Stimulated activated CD8-positive, alpha-beta memory T cell treated with anti-CD3 and anti-CD28 coated beads, Interleukin-4, amount 100 ng/mL, for 1 hour (primary cell): ENCODE data around the gene MED12L.

Experiments used
- DNase-seq, 2 donors: peaks; one replicate each; pipeline ENCODE4 v3.0.0-alpha.2; 2020; ENCODE audit warnings: low read depth in 2 of 2, low spot score in 1 of 2

The MED12L gene

DNA sequence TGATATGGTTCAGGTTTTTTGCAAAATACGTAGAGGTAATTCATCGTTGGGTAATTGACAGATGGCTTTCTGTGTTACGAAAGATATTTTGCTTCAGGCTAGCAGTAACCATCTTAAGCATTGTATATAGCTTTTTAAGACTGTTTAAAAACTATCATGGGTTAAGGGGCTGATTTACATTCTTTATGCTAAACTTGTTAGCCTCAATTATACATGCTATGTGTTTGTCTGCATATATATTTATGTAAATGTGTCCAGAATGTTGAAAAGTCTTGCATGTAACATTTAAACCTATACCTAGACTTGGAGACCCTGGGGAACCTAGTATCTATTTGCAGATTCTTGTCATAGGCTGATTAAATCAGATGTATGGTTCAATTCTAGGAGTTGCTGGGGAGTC is 204.0 kb downstream of the MED12L start:
- no peak for DNase-seq

DNA sequence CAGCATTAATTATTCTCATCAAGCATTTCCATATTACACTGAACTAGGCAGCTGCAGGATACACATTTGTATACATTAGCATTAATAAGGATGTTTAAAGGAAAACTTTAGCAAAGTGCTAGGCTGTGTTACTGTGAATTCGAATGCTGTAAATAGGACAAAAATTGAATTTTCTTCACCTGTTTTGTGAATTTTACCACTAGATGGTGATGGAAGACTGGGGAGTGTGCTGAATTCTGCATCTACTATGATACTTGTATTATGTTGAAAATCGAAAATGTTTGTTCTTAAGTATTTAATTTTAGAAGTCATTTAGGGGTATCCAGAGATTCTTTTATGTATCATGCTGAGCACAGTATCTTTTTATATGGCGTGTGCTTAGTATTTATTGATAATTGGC is 205.2 kb downstream of the MED12L start:
- no peak for DNase-seq

DNA sequence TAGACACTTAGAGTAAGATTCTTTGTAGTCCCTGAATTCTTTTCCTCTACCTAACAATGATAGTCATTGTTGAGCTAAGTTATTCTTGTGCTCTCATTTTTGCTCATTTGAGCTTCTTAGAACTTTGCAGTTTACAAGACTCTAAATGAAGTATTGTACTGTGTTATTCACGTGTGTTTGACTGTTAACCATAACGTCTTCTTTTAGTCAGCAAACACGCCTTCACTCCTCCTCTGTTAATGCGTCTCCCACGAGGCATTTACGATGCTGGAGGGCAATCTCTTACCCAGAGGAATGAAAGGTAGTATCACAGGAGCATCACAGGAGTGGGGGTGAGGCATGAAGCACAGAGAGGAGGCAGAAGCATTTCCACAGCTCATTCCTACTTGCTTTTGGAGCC is 207.7 kb downstream of the MED12L start:
- DNase-seq = no peak

DNA sequence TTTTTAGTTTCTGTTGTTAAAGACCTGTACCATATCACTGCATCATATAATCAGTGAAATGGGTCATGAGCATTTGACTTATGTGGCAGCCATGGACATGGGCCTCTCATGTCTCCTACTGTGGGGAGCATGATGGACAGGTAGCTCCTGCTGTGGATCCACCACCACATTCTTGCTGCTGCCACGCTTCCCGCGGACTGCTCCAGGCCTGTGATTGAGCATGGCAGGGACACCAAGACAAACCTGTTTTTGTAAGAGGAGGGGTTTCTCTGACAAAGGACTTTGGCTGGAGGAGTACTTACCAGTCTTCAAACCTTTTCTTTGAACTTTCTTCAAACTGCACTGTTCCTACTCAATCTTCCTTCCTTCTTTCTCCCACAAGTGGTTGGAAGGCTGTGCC is 210.8 kb downstream of the MED12L start:
- DNase-seq = no peak

DNA sequence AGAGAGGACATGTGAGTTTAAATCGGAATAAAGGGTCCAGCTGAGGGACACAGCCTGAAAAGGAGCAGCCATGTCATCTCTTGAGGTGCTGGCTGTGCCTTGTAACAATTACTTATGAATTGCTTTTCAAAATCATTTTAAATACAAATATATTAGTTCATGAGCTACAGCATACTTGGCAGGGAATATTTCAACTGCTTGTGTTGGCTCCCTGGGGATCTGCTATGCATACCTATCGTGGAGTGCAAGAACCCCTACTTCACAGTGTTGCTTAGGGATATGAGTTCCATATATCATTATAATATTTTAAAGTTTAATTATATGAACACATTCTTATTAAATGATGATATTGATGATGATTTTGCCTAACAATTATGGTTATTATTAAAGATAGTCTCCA is 212.0 kb downstream of the MED12L start:
- no peak for DNase-seq

DNA sequence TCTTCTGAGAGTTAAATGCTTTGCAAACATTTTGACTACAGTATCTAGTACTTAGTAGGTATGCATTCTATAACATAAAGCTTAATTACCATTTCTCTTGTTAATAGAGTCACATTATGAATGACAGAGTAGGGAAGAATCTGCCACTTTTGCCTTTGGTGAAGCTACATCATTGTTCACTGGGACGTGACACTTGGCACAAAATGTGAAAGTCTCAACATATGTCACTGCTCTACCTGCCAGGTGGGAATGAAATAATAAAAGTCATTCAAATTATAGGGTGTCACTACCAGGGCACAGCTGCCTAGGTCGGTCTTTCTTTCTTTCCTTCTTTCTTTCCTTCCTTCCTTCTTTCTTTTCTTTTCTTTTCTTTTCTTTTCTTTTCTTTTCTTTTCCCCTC is 213.5 kb downstream of the MED12L start:
- no peak for DNase-seq

DNA sequence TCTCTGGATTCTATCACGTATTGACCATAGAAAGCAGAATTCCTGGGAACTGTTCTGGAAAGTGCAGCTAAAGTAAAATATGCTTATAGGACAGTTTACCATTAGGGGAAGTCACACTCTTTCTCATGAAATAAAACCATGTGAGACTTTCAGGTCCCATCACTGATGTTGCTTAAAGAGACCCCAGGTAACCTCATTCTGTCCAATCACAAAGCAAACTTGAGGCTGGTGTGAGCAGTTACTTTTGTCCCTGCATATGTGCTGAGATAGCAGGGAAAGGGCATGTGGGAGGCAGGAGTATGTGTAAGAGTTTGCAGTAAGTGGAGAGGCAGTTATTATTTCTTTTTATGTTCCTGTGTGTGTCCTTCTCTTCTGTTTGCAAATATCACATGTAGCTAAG is 215.1 kb downstream of the MED12L start:
- DNase-seq = no peak

DNA sequence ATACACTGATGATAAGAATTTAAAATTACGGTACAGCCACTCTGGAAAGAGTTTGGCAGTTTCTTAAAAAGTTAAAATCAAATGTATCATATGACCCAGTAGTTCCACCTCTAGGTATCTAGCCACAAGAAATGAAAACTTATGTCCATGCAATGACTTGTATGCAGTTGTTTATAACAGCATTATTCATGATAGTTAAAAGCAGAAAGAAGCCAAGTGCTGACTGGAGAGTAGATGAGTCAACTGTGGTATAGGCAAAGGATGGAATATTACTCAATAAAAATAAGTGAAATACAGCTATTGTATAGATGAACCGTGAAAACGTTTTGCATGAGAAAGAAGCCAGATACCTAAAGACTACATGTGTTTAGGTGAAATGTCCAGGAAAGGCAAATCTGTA is 216.3 kb downstream of the MED12L start:
- no peak for DNase-seq

DNA sequence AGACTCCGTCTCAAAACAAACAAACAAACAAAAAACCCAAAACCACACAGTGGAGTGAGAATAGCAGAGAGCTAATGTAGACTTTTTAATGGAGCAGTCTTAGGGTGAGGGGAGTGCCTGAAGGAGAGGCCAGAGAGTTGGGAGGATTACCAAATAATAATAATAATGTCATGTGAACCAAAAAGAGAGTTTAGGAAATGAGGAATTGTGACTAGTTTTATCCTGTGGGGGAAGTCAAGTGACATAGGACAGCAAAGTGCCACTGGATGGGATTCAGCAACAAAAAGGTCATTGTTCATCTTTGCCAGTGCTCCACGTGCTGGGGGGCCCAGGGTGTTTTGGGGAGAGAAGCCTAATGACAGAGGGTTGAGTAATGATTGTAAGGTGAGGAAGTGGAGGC is 218.3 kb downstream of the MED12L start:
- no peak for DNase-seq

DNA sequence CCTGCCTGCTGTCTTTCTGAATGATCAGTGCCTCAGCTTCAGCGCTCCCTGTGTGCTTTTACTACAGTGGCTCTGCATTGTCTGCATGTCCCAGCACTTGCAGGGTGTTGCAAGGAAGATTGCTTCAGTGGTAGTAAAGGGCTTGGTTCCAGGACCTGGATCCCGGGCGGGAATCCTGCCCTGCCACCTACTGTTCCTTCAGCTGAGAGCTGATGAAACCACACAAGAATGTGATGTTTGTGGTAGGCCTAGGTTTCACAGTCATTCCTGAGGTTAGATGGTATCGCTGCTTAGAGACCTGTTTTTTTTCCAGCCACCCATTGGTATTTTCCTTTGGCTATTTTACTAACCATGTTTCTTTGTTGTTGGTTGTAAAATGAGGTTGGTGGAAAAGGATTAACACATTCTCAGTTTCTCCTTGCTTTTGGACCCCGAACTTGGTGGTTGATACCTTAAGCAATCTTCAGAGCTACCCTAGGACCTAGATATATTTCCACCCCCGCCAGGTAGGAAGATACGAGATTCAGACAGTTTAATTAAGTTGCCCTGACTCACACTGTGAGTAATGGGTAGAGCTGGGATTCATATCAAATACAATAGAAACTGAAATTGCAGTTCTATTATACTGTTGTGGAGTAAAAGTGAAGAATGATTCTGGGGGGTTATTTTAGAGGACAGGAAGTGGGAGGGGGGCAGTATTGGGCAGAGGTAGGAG is 219.8 kb downstream of the MED12L start:
- no peak for DNase-seq

DNA sequence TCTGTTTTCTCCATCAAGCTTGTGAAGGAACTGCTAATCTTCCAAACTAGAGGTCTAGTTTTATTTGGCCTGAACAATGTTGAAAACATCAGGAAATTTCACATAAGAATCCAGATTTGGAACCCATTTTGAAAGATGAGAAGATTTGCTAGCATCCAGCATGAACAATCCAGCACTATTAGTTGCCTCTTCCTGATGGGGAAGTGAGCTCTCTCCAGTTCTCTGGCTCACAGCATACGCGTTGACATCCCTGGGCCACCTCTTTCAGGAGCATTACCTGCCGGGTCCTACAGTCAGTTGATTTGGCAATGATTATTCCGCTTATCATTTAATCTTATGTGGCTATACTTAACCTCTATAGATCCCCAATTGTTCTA is 220.3 kb downstream of the MED12L start:
- DNase-seq = no peak

DNA sequence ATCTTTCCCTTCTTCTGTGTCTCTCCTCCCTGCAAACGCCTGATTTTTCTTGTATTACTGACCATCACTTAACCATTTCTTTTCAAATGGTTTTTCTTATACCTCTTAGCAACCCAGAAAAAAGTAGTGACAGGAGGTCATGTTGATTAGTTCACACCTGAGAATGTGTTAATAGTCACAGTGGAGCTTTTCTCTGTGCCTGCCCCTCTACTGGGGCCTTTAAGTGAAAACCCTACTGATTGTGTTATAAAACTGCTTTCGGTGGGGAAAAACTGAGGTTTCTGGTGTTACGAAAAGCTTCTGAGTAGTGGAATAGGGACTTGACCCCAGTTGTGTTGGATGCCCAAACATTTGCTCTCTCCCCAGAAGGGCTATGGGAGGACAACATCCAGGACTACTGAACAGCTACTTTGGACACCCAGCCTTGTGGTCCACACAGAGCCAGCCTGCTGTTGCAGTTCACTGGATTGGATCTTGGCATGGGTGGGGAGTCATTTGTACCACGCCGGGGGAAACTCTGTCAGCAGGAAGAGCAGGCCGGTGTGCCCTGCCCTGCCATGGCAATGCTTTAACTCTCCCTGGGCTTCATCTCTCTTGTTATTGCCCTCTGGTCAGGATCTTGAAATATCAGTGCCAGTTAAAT is 220.8 kb downstream of the MED12L start:
- DNase-seq = no peak

DNA sequence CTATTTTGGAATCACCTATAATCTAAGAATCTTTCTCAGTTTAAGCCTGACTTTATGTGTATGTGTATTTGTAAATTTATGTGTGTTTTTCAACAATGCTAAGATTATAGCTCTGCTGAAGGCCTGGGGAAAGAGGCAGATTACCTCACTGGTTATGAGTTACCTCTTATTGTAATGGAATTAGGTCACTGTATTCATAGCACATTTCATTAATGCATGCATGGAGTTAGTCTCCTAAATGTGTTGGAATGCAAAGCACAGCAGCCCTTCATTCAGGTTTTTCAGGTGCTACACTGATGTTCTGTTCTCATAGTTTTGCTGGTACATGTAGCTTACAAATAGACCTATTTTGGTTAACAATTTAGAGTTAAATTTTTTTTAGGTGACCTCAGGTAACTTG is 221.7 kb downstream of the MED12L start:
- no peak for DNase-seq

DNA sequence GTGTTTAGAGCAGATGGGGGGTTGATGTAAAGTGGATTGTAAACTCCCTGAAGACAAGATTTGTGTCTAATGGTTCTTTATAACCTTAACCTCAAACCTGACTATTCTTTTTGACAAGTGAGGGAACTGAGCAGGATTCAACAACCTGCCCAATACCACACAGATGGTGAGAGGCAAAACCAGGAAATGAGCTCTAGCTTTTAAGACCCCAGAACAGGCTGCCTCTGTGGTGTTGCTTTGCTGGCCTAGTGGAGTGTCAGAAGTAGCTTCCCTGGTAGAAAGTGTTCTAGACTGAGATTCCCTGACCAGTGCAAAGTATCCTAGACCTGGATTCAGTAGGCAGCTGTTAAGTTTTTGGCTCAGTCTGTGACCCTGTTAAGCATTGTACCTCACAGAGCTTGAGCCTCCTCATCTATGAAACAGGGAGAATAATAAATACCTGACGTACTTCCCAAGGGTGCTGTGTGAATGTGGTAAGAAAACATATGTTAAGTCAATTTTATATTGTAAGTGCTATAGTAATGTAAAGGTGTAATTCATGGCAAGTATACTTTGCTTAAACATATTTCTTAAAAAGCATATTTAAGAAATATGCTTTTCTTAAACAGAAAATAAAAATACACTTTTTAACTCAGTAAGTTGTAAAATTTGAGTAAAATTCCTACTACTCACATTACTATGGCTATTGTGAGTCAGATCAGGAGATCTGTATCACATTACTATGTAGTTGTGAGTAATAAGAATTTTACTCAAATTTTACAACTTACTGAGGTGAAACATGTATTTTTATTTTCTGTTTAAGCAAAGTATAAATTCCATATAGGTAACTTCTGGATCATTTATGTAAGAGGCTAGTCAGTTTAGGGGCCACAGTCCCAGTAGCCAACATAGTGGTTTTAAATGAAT is 222.4 kb downstream of the MED12L start:
- no peak for DNase-seq

DNA sequence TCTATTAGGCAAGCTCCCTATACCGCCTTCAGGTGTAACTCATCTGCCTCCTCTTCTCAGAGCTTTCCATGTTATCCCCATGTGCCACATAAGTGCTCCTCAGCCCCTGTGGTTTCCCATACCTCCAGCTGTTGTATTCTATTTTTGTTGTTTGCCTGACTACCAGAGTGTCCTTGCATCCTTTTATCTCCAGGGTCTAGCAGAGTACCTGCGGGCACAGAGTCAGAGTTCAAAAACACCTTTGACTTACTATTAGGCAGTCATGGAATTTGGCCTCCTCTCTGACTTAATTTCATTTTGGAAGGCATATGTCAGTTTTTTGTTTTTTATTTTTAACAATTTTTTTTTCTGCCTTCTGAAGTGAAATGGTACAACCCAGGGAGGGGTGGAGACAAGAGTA is 224.1 kb downstream of the MED12L start:
- DNase-seq = no peak

DNA sequence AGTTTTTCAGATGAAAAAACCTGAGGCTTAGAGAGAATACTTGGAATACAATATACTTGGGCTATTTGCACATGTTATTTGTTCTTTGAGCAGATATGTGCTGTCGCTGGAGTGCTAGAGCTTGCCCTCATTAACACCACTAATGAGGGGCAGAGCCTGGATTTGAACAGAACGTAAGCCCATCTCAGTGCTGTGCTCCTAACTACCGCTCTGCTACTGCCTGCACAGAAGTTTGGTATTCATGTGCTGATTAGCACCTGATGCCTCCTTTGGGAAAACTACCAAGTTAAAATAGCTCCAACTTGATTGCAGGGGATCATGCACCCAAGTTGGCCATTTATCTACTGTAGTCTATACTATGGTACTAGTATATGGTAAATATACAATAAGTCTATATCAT is 227.5 kb downstream of the MED12L start:
- no peak for DNase-seq

DNA sequence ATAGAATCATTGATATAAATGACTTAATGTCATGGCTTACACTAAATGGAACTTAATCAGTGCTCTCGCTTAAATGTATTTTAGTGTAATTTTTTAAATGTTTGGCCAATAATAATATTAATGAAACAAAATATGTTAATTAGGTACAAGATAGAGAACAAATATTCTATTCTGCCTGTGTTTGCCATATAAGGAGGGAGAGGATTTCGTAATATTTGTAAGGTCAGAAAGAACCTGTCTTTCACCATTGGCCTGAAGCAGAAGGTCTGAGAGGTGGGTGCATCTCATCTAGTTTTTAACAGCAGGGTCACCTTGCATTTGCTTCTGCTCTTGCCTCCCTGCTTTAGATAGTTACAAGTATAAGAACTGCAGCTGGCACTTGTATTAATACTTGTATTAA is 228.7 kb downstream of the MED12L start:
- no peak for DNase-seq

DNA sequence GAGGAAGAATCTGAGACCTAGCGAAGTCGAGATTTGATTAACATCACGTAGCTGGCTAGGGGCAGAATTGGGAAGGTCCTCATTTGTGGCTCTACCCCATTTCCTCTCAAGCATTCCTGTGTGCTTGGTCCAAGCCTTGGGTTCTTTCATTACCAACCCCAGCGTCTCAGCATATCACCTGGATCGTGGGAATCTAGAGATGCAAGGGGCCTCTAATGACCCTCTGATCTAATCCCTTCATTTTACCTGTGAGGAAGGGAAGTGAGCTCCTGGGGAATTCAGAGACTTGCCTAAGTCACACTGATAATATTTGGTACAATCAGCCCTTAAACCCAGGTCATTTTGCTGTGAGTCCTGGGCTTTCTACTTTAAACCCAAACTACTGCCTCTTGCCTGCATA is 229.1 kb downstream of the MED12L start:
- DNase-seq = no peak

DNA sequence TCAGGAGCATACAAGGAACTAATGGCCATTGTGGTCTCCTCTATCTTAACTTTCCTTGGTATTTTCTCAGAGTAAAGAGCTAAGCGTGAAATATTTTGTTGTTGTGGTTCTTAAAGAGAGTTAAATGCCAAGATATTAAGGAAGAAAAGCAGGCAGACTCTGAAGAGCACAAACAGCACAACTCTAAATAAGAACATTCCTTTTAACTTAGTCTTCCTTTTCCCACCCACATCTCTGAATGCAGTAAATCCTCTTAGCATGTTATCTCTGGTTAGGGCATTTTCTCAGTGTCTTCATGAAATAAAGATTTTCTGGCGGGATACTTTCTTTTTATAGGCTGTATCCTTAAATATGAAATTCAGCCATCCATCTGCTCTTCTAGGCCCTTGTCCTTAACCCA is 229.7 kb downstream of the MED12L start:
- DNase-seq = no peak

DNA sequence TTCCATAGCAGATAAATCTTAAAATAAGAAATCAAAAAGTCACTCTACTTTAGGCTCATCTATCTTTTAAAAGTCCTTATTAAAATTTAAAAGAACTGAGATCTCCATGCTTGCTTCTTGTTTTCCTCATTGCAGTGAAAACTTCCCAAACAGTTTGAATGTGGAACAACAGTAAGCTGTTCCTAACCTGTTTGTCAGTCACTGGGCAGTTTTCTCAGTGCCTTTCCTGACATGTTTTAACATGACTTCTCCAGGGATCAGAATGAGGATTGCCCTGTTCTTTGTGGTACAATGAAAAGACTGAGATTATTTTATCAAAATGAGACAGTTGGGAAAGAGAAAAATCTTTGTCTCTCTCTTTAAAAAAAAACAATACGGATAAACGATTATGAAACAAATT is 230.4 kb downstream of the MED12L start:
- no peak for DNase-seq

DNA sequence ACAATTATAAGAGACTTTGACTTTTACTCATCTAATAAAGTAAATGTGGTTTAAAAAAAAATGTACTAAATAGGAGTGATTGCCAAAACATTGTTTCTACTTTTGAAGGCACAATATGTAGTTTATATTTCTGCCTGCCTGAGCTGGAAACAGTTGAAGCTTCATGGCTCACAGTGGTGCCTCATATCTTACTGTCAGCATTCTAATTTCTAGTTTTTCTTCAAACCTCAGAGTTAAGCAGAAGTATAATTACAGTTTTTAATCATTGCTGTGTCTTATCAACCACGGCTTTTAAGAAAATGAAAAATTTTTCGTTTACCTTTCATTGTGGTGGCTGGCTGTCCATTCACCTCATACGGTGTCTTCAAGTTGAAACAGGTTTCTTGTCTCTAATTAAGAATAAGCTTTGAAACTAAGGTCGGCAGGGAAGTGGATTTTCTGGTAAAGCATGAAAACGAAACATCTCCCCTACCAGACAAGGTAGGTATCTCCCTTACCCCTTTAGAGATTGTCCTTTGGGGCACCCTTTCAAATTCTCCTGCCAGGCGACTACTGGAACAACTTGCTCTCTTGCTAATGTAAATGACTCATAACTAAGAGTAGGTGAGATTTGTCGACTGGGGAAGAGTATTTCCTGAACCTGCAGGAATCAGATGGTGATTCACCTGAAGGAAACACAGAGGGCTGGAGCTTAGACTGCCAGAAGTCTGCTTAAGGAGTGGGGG is 231.0 kb downstream of the MED12L start, which contains the start of gene GPR87:
Gene GPR87 (minus strand): TSS at position 554 of the 725 bp plus-strand sequence. CDS start 16,720 bp downstream, outside the sequence.
- DNase-seq = no peak
